Liver (tissue), 2 donors: Measurements from ENCODE around the gene HNRNPUL2.

Source experiments
- RXRA ChIP-seq, 2 donors: IDR thresholded peaks; 2 replicates each; pipeline ENCODE4 v1.6.1; 2017 to 2018; ENCODE audit warnings: antibody characterized with exemption in 2 of 2, mild to moderate bottlenecking in 1 of 2
- TF ChIP-seq, protein P1 (sequence below): IDR thresholded peaks from 2 replicates; pipeline ENCODE4 v1.6.1; 2016; ENCODE audit warnings: antibody characterized with exemption
- donor health status: healthy.

DNA sequence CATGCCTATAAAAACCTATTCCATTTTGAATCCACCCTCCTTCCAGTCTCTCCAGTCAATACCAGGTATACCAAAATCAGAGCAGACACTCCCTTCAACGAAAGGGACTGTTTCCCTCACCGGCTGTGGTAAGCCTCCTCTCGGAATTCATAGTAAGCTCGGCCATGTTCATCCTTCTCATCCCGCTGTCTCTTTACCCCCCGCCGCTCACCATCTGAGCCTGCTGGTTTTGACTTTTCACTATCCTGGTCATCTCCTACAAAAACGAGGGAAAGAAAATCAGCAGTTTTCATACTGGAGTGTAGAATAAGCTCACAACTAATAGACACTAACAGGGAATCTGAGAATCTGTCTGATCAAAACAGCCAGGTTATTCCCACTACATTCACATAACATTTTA, 3.1 kb downstream of the HNRNPUL2 start:
- no peak for TF ChIP-seq RXRA (IDR thresholded peaks at IDR 0.05)
- TF ChIP-seq, protein P1, sequence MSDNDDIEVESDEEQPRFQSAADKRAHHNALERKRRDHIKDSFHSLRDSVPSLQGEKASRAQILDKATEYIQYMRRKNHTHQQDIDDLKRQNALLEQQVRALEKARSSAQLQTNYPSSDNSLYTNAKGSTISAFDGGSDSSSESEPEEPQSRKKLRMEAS = no peak
